H1 (cell line): ENCODE measurements around the gene SLC47A2. TPM values are rescaled to one million over a fixed set of nuclear protein-coding genes. Genes with fewer than 3 reads are reported as not detected.

Source experiments
- CTCF ChIA-PET: fragments of 300-600 bp; sonication (Branson Sonifier 250); formaldehyde crosslinking; loops from one replicate; lab custom pipeline; 2021; ENCODE audit not compliant: partially characterized antibody; lab: Charles Lee
- POLR2A ChIA-PET: fragments of 300-600 bp; sonication (Branson Sonifier 250); formaldehyde crosslinking; loops from one replicate; lab custom pipeline; 2021; ENCODE audit warnings: inconsistent platforms; ENCODE audit not compliant: partially characterized antibody; lab: Charles Lee
- DNase-seq, 2 experiments: peaks; one replicate each; pipeline versions ENCODE4 v3.0.0 to v3.0.0-alpha.2; 2010 to 2022; ENCODE audit warnings: low spot score in 2 of 2, low read depth in 1 of 2, mixed read lengths in 1 of 2
- FAIRE-seq: peaks from 2 replicates; lab custom pipeline; 2011; peaks lifted over from hg19 to GRCh38; lab: Jason Lieb, UNC
- H2AFZ ChIP-seq: 2 replicates; pipeline ENCODE4 v1.8.1; 2012; ENCODE audit warnings: low read length, inconsistent platforms
- H2AK5ac ChIP-seq: 2 replicates; pipeline ENCODE4 v1.6.1; 2013; ENCODE audit warnings: low read depth, low read length
- H2BK120ac ChIP-seq: replicated peaks from 2 replicates; pipeline ENCODE3; 2013; ENCODE audit warnings: low read depth, low read length, inconsistent platforms
- H2BK12ac ChIP-seq: 2 replicates; pipeline ENCODE4 v1.6.1; 2013; ENCODE audit warnings: low read depth, low read length
- H2BK15ac ChIP-seq: 2 replicates; pipeline ENCODE4 v1.6.1; 2013; ENCODE audit warnings: low read length
- H2BK20ac ChIP-seq: 2 replicates; pipeline ENCODE4 v1.6.1; 2013; ENCODE audit warnings: low read length
- H2BK5ac ChIP-seq: 2 replicates; pipeline ENCODE4 v1.6.1; 2013; ENCODE audit warnings: low read depth, low read length
- H3K14ac ChIP-seq: 2 replicates; pipeline ENCODE4 v1.6.1; 2013; ENCODE audit warnings: inconsistent platforms; ENCODE audit not compliant: insufficient read length
- H3K18ac ChIP-seq: 2 replicates; pipeline ENCODE4 v1.6.1; 2013; ENCODE audit warnings: low read length; ENCODE audit errors: extremely low read depth
- H3K23ac ChIP-seq: 2 replicates; pipeline ENCODE4 v1.6.1; 2013; ENCODE audit warnings: inconsistent platforms; ENCODE audit not compliant: insufficient read length
- H3K23me2 ChIP-seq: 2 replicates; pipeline ENCODE4 v1.6.1; 2013; ENCODE audit warnings: low read depth, low read length
- H3K27ac ChIP-seq: 2 replicates; pipeline ENCODE4 v1.6.1; 2011; ENCODE audit warnings: low read depth, low read length, inconsistent platforms
- H3K27me3 ChIP-seq, 4 experiments: replicated peaks in 1 of 4; 1 replicate in 1 of 4; 2 replicates in 3 of 4; pipeline versions ENCODE4 v1.6.1 to v1.8.1; 2011 to 2013; ENCODE audit warnings: low read length in 3 of 4, mild to moderate bottlenecking in 3 of 4, inconsistent platforms in 2 of 4, mixed read lengths in 2 of 4, moderate library complexity in 1 of 4; ENCODE audit not compliant: control insufficient read depth in 3 of 4, insufficient read depth in 3 of 4; ENCODE audit errors: extremely low read depth in 1 of 4
- H3K36me3 ChIP-seq, 4 experiments: 2 replicates each; pipeline versions ENCODE4 v1.6.1 to v1.8.1; 2011 to 2013; ENCODE audit warnings: mild to moderate bottlenecking in 4 of 4, low read length in 3 of 4, moderate library complexity in 2 of 4, control low read depth in 1 of 4, inconsistent platforms in 1 of 4; ENCODE audit not compliant: insufficient read depth in 4 of 4, control insufficient read depth in 2 of 4
- H3K4ac ChIP-seq: replicated peaks from 2 replicates; pipeline ENCODE3; 2013; ENCODE audit warnings: low read length, low read depth, mixed read lengths, inconsistent platforms; ENCODE audit not compliant: insufficient read length
- H3K4me1 ChIP-seq, 4 experiments: replicated peaks in 1 of 4; 1 replicate in 1 of 4; 2 replicates in 3 of 4; pipeline versions ENCODE4 v1.6.1 to v1.8.1; 2011 to 2013; ENCODE audit warnings: low read length in 3 of 4, inconsistent platforms in 2 of 4, mixed read lengths in 1 of 4; ENCODE audit not compliant: insufficient read depth in 4 of 4, control insufficient read depth in 3 of 4
- H3K4me2 ChIP-seq, 2 experiments: 2 replicates each; pipeline versions ENCODE4 v1.6.1 to v1.8.1; 2011 to 2013; ENCODE audit warnings: low read depth in 2 of 2, low read length in 2 of 2, control low read depth in 1 of 2, inconsistent platforms in 1 of 2, mild to moderate bottlenecking in 1 of 2; ENCODE audit not compliant: insufficient read depth in 1 of 2
- H3K4me3 ChIP-seq, 4 experiments: fragments of 200-600, 300-600 bp in 1 of 4; sonication (generic), shearing (Covaris generic), sonication (Bioruptor Twin) in 1 of 4; 2 replicates each; pipeline versions ENCODE4 v1.5.1 to v1.8.1; 2011 to 2016; ENCODE audit warnings: low read length in 4 of 4, low read depth in 3 of 4, control low read depth in 2 of 4, inconsistent platforms in 2 of 4, mild to moderate bottlenecking in 2 of 4, mixed read lengths in 1 of 4, moderate library complexity in 1 of 4; ENCODE audit not compliant: insufficient read depth in 2 of 4; ENCODE audit errors: extremely low read depth in 1 of 4
- H3K56ac ChIP-seq: replicated peaks from 2 replicates; pipeline ENCODE3; 2013; ENCODE audit warnings: low read depth, mild to moderate bottlenecking, mixed read lengths, low read length, inconsistent platforms; ENCODE audit not compliant: insufficient read length
- H3K79me1 ChIP-seq: 2 replicates; pipeline ENCODE4 v1.6.1; 2013; ENCODE audit warnings: low read depth, low read length, control low read depth
- H3K79me2 ChIP-seq, 2 experiments: 2 replicates each; pipeline versions ENCODE4 v1.6.1 to v1.8.1; 2012 to 2013; ENCODE audit warnings: low read length in 2 of 2, mild to moderate bottlenecking in 2 of 2, inconsistent platforms in 1 of 2; ENCODE audit not compliant: insufficient read depth in 2 of 2, control insufficient read depth in 1 of 2
- H3K9ac ChIP-seq, 4 experiments: replicated peaks in 1 of 4; 1 replicate in 1 of 4; 2 replicates in 3 of 4; pipeline versions ENCODE4 v1.6.1 to v1.8.1; 2011 to 2013; ENCODE audit warnings: low read depth in 3 of 4, low read length in 3 of 4, control low read depth in 2 of 4, mild to moderate bottlenecking in 2 of 4, moderate library complexity in 2 of 4, inconsistent platforms in 1 of 4; ENCODE audit errors: extremely low read depth in 1 of 4
- H3K9me3 ChIP-seq, 2 experiments: 2 replicates each; pipeline versions ENCODE4 v1.6.1 to v1.8.1; 2012 to 2013; ENCODE audit warnings: mild to moderate bottlenecking in 2 of 2, moderate library complexity in 2 of 2, control low read depth in 1 of 2, inconsistent platforms in 1 of 2, low read depth in 1 of 2, low read length in 1 of 2, mixed read lengths in 1 of 2; ENCODE audit not compliant: insufficient read depth in 2 of 2
- H4K20me1 ChIP-seq, 2 experiments: replicated peaks in 1 of 2; 2 replicates each; pipeline versions ENCODE3 to v1.8.1; 2011 to 2013; ENCODE audit warnings: inconsistent platforms in 2 of 2, low read length in 2 of 2, mild to moderate bottlenecking in 1 of 2; ENCODE audit not compliant: insufficient read depth in 2 of 2, control insufficient read depth in 1 of 2
- H4K5ac ChIP-seq: 2 replicates; pipeline ENCODE4 v1.6.1; 2013; ENCODE audit warnings: low read length, low read depth, mixed read lengths, inconsistent platforms; ENCODE audit not compliant: insufficient read length
- H4K8ac ChIP-seq: 2 replicates; pipeline ENCODE4 v1.8.0; 2013; ENCODE audit warnings: mild to moderate bottlenecking, moderate library complexity, low read length, inconsistent platforms; ENCODE audit not compliant: insufficient read depth; ENCODE audit errors: extremely low read depth
- H4K91ac ChIP-seq: replicated peaks from 2 replicates; pipeline ENCODE3; 2013; ENCODE audit warnings: low read length, mixed read lengths, inconsistent platforms; ENCODE audit not compliant: insufficient read length
- ATF2 ChIP-seq: IDR thresholded peaks from 2 replicates; pipeline ENCODE4 v1.6.1; 2012; ENCODE audit warnings: low read length, inconsistent platforms
- CEBPB ChIP-seq: IDR thresholded peaks from 2 replicates; pipeline ENCODE4 v1.6.1; 2012; ENCODE audit warnings: low read depth, low read length
- FOSL1 ChIP-seq: IDR thresholded peaks from 2 replicates; pipeline ENCODE4 v1.6.1; 2011; ENCODE audit warnings: mild to moderate bottlenecking, low read depth, low read length, moderate library complexity; ENCODE audit not compliant: insufficient read depth
- JUN ChIP-seq: IDR thresholded peaks from 2 replicates; pipeline ENCODE4 v1.6.1; 2011; ENCODE audit warnings: low read depth, mild to moderate bottlenecking, improper control_type of control experiment, low read length
- JUND ChIP-seq: IDR thresholded peaks from 2 replicates; pipeline ENCODE4 v1.6.1; 2011; ENCODE audit warnings: mild to moderate bottlenecking, improper control_type of control experiment, low read length
- MAFK ChIP-seq: IDR thresholded peaks from 2 replicates; pipeline ENCODE4 v1.6.1; 2012; ENCODE audit warnings: low read depth, mild to moderate bottlenecking, improper control_type of control experiment, low read length
- RAD21 ChIP-seq, 2 experiments: IDR thresholded peaks in 1 of 2; conservative IDR thresholded peaks in 1 of 2; 2 replicates each; pipeline ENCODE4 v1.6.1; 2011; ENCODE audit warnings: low read depth in 2 of 2, low read length in 2 of 2, improper control_type of control experiment in 1 of 2, inconsistent platforms in 1 of 2, mild to moderate bottlenecking in 1 of 2, moderate library complexity in 1 of 2
- SAP30 ChIP-seq: fragments of 300-600 bp; sonication (generic); IDR thresholded peaks from 2 replicates; pipeline ENCODE4 v1.7.1; 2012; ENCODE audit warnings: low read length, moderate library complexity, mild to moderate bottlenecking, inconsistent platforms; ENCODE audit not compliant: insufficient read depth, insufficient replicate concordance
- WGBS, 2 experiments: shearing (Covaris generic) in 1 of 2; methylation state at CpG; one replicate each; pipeline versions ENCODE4 v1.1.6 to v1.1.7; 2013 to 2015; ENCODE audit warnings: low lambda C conversion rate in 2 of 2, mixed read lengths in 2 of 2, inconsistent platforms in 1 of 2, low coverage in 1 of 2, missing lambda C conversion rate in 1 of 2; ENCODE audit not compliant: insufficient replicate concordance in 2 of 2, insufficient coverage in 1 of 2, insufficient read length in 1 of 2; ENCODE audit errors: extremely low coverage in 1 of 2, missing lambda C conversion rate in 1 of 2; 5-methylcytosine and 5-hydroxymethylcytosine counted together
- polyA plus RNA-seq, 7 experiments: library from polyadenylated mRNA; depleted of rRNA in 3 of 7; stranded (reverse) in 5 of 7; unstranded in 2 of 7; fragments of >200 nt in 5 of 7; fragments of 200-250 nt in 2 of 7; gene quantifications; 1 replicate in 5 of 7; 2 replicates in 1 of 7; 4 replicates in 1 of 7; pipeline versions ENCODE4 v1.2.1 to v1.2.3, GENCODE V29; 2011 to 2013; ENCODE audit warnings: missing spikeins in 2 of 7, mixed read lengths in 2 of 7
- total RNA-seq: library from RNA; stranded (reverse); fragmentation: NEBNext Ultra II Directional; extraction: Animal tissue kit (Norgen Biotek cat#: 25700); gene quantifications from 2 replicates; pipeline ENCODE4 v1.2.1, GENCODE V29; 2021
- TF ChIP-seq, protein P1 (sequence below): IDR thresholded peaks from 2 replicates; pipeline ENCODE4 v1.6.1; 2012; ENCODE audit warnings: inconsistent platforms
- TF ChIP-seq, protein P2 (sequence below): IDR thresholded peaks from 2 replicates; pipeline ENCODE4 v1.6.1; 2011; ENCODE audit warnings: low read length, improper control_type of control experiment

SLC47A2 gene
- total and polyA plus RNA-seq, 2 of the 8 experiments (the other 6 are each of a cell fraction or from before 2014, with no cell fraction given) = not detected

- no peak overlapping the region for H4K8ac ChIP-seq
- H2BK5ac ChIP-seq = no peak overlapping the region
- H4K20me1 ChIP-seq = no peaks in the 10 kb centered on the region
- H3K4me3 ChIP-seq = no peak overlapping the region
- no peak overlapping the region for H2BK20ac ChIP-seq
- H3K36me3 ChIP-seq = no peaks in the 10 kb centered on the region
- peak overlapping the region; percentile 70 for H3K23ac ChIP-seq
- CTCF ChIA-PET = interaction anchor here (0.8 to 1.2 kb wide), 4 partner anchors 10 to 118 kb away, joined by 3 to 4 read pairs (median 3); no protein-coding TSS in a partner anchor
- POLR2A ChIA-PET = no interaction called here
- H3K9me3 ChIP-seq = peaks cover 0 to 2% of the 10 kb centered on the region in 2 experiments; a peak in 1 of 4 replicates
- no peak overlapping the region for H3K4me2 ChIP-seq
- no peak for FAIRE-seq
- H3K27ac ChIP-seq = no peak overlapping the region
- H2AFZ ChIP-seq = no peak overlapping the region
- H3K79me2 ChIP-seq = no peaks in the 10 kb centered on the region
- no peaks in the 10 kb centered on the region for H3K23me2 ChIP-seq
- no peak overlapping the region for H4K5ac ChIP-seq
- no peak overlapping the region for H2BK12ac ChIP-seq
- H4K91ac ChIP-seq = no peak overlapping the region
- H2AK5ac ChIP-seq = no peak overlapping the region
- H3K56ac ChIP-seq = no peak overlapping the region
- DNase-seq = no peak
- H3K27me3 ChIP-seq = no peaks in the 10 kb centered on the region
- no peaks in the 10 kb centered on the region for H3K4me1 ChIP-seq
- H3K79me1 ChIP-seq = no peaks in the 10 kb centered on the region
- no peak overlapping the region for H3K18ac ChIP-seq
- no peak overlapping the region for H2BK15ac ChIP-seq
- no peak overlapping the region for H2BK120ac ChIP-seq
- WGBS, 2 experiments = 90% methylated on average over 2 of the region's 2 CpGs; no CpG with 5 or more reads in 1 of the 2 experiments
- no peak overlapping the region for H3K4ac ChIP-seq
- no peak overlapping the region for H3K9ac ChIP-seq
- H3K14ac ChIP-seq = no peak overlapping the region
- TF ChIP-seq MAFK (no peak), FOSL1 (no peak), SAP30 (no peak), CEBPB (no peak), ATF2 (no peak), RAD21 (IDR thresholded peaks at IDR 0.05 in 1 of 2, conservative IDR thresholded peaks at IDR 0.05 in 1 of 2; ENCODE audit: low read depth in 2 of 2, low read length in 2 of 2) (no peak), JUND (no peak), JUN (no peak)
- TF ChIP-seq, protein P1, sequence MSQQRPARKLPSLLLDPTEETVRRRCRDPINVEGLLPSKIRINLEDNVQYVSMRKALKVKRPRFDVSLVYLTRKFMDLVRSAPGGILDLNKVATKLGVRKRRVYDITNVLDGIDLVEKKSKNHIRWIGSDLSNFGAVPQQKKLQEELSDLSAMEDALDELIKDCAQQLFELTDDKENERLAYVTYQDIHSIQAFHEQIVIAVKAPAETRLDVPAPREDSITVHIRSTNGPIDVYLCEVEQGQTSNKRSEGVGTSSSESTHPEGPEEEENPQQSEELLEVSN = no peak
- TF ChIP-seq, protein P2, sequence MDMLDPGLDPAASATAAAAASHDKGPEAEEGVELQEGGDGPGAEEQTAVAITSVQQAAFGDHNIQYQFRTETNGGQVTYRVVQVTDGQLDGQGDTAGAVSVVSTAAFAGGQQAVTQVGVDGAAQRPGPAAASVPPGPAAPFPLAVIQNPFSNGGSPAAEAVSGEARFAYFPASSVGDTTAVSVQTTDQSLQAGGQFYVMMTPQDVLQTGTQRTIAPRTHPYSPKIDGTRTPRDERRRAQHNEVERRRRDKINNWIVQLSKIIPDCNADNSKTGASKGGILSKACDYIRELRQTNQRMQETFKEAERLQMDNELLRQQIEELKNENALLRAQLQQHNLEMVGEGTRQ = no peak
Observed at GRCh38 chr17:19631905-19632304, 84.5 kb downstream of the SLC47A2 start.
